ENCODE results near the gene SYNJ2. TPM values are rescaled to one million over a fixed set of nuclear protein-coding genes. Genes with fewer than 3 reads are reported as not detected.
A peak's percentile ranks its signal among the peaks of the same experiment; 100 is the strongest.
"Not testable (repeated sequence)": the region's sequence is repeated elsewhere in the genome, so short reads cannot be mapped to it uniquely, and the experiment has no call there.

SYNJ2 gene, protein sequence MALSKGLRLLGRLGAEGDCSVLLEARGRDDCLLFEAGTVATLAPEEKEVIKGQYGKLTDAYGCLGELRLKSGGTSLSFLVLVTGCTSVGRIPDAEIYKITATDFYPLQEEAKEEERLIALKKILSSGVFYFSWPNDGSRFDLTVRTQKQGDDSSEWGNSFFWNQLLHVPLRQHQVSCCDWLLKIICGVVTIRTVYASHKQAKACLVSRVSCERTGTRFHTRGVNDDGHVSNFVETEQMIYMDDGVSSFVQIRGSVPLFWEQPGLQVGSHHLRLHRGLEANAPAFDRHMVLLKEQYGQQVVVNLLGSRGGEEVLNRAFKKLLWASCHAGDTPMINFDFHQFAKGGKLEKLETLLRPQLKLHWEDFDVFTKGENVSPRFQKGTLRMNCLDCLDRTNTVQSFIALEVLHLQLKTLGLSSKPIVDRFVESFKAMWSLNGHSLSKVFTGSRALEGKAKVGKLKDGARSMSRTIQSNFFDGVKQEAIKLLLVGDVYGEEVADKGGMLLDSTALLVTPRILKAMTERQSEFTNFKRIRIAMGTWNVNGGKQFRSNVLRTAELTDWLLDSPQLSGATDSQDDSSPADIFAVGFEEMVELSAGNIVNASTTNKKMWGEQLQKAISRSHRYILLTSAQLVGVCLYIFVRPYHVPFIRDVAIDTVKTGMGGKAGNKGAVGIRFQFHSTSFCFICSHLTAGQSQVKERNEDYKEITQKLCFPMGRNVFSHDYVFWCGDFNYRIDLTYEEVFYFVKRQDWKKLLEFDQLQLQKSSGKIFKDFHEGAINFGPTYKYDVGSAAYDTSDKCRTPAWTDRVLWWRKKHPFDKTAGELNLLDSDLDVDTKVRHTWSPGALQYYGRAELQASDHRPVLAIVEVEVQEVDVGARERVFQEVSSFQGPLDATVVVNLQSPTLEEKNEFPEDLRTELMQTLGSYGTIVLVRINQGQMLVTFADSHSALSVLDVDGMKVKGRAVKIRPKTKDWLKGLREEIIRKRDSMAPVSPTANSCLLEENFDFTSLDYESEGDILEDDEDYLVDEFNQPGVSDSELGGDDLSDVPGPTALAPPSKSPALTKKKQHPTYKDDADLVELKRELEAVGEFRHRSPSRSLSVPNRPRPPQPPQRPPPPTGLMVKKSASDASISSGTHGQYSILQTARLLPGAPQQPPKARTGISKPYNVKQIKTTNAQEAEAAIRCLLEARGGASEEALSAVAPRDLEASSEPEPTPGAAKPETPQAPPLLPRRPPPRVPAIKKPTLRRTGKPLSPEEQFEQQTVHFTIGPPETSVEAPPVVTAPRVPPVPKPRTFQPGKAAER (N-terminal part only)
- 10 to 100 TPM in 4 of 10 donors, 1 to 10 TPM in 6; 8.0 to 12.8 (median 9.7) TPM for polyA plus RNA-seq (ENCODE audit: insufficient read length in 10 of 10)
- long read RNA-seq, donor 1, result 0 reads
- long read RNA-seq, donor 2, result 0 reads
- long read RNA-seq, donor 3, partial matches to known transcripts, result 0 of 1 reads
- long read RNA-seq, donor 3, other reads (novel, unspliced or antisense), result 0 of 1 reads
- long read RNA-seq, donor 4, result 0 reads
- long read RNA-seq, donor 5, partial matches to known transcripts, result 0 of 1 reads
- long read RNA-seq, donor 5, other reads (novel, unspliced or antisense), result 0 of 1 reads
- long read RNA-seq, donor 6, partial matches to known transcripts, result 0 of 1 reads
- long read RNA-seq, donor 6, other reads (novel, unspliced or antisense), result 0 of 1 reads
- long read RNA-seq, donor 7, result 0 reads
- long read RNA-seq, donor 8, result 0 reads
- long read RNA-seq, donor 9, result 0 reads

DNA sequence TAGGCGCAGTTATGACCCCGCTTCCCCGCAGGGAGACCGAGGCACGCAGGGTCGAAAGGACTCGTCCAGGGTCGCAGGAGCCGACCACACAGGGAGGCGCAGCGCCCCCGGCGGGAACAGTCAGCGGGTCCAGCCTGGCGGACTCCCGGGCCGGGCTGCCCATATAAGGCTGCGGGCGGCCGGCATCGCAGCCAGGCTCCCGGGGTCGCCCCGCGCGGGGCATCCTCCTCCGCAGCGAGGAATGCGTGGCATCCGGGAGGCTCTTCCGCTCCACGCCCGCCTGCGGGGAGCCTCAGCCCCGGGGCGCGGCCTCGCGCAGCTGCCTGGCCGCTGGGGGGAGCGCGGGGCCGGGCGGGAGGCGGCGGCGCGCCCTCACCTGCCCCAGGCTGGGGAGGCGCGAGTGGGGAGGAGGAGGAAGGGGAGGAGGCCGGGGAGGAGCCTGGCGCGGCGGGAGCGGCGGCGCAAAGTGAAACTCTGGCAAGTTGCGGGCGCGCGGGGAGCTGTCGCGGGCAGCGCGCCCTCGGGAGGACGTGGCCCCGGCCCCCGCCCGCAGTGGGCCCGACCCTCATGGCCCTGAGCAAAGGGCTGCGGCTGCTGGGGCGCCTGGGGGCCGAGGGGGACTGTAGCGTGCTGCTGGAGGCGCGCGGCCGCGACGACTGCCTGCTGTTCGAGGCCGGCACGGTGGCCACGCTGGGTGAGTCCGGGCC, at the start of gene SYNJ2:
TSS of gene SYNJ2 (plus strand) at position 469 of the 707 bp plus-strand sequence. CDS start at position 568, 99 bp downstream.
- DNase-seq, result peak; percentile 61 to 86 (median 67)

DNA sequence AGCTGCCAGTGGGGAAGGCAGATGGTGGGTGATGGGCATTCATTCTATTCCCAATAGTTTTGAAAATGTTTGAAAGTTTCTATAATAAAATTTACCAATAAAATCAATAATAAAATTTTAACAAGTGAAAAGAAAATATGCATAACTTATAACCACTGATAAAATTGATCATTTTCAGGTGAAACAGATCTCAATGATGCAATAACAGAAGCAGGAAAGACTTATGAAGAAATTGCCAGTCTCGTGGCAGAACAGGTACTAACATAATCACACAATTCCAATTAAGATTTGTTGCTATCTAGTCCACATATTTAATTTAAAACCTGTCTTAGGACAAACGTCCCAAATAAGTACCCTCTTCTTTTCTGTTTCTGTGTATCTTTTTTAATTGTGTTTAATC, 45.9 kb upstream of the SYNJ2 start:
- no peak for DNase-seq

DNA sequence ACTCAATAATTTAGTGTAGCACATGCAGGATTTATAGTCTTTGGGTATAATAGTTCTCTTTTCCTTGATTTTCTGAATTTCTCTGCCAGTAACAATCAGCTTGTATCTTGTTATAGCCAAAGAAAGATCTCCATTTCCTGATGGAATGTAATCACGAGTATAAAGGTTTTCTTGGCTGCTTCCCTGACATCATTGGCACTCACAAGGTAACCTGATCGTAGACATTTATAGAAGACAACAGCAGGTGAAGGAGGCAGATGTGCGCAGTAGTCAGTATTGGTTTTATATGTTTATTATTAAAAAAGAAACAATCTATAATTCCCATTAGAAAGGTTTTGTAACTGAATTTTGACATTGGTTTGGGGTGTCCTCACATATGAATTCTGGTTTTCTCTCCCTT, 44.3 kb upstream of the SYNJ2 start:
- no peak for DNase-seq

DNA sequence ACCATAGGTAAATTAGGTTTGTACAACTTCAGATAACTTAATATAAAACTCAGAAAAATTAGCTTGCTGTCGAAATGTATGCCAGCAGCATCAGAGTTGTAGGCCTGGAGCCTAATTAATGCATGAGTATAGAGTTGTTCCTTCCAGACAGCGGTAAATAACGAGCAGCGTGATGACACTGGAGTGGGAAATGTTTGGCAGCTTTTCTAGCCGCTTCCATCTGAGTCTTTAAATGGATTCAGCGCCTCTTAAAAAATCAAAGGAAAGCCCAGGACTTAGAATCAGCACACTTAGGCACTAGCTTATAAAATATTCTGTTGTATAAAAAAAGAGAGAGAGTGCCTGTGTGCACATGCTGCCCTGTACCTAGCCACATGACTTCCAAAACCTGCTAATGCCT, 43.7 kb upstream of the SYNJ2 start:
- no peak for DNase-seq

DNA sequence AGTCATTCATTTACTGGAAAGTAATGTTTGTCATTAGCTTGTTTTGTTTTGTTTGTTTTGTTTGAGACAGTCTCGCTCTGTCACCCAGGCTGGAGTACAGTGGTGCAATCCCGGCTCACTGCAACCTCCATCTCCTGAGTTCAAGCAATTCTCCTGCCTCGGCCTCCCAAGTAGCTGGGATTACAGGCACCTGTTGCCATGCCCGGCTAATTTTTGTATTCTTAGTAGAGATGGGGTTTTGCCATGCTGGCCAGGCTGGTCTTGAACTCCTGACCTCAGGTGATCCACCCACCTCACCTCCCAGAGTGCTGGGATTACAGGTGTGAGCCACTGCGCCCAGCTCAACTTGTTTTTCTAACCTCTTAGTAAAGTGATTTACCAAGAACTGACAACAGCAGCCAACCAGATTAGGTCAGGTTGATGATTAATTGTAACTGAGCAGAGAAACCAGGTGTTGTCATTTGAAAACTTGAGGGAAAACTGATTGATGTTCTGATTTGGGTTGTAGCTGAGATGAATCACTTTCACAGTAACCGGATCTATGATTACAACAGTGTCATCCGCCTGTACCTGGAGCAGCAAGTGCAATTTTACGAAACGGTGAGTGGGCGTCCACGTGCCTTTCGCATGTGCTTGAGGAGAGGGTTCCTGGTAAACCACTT, 41.2 kb upstream of the SYNJ2 start:
- not testable (repeated sequence) for DNase-seq

DNA sequence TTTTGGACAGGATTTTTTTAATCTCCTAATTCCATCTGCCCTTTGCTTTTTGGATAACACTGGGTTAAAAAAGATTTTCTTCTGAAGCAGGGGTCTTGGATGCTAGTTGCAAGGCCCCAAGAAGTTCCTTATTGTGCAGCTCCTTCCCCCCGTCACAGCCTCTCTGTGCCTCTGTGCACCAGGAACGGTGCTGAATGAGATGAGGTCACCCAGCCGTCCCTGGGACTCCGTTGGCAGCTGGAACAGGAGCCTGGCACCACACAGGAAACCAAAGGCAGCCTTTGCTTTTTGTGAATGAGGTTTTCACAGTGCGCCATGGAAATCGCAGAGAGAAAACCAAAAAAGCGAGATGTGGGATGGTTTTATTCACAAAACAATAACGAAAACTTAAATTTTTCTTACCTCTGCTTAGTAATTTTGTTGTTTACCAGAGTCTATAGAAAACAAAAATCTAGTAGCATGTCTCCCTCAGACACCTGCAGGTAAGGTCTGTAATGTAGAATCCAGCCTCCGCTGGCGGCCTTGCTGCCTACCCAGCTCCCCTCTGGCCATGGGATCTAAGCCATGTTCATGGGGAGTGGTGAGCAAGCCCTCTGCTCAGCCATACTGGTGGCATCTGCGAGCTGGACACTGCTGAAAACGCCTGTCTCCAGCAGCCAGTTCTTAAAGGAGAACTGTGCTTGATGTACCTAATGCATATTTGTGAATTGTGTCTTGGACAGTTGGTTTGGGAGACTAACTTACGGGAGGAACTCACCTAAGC, 40.4 kb upstream of the SYNJ2 start:
- DNase-seq, result no peak

DNA sequence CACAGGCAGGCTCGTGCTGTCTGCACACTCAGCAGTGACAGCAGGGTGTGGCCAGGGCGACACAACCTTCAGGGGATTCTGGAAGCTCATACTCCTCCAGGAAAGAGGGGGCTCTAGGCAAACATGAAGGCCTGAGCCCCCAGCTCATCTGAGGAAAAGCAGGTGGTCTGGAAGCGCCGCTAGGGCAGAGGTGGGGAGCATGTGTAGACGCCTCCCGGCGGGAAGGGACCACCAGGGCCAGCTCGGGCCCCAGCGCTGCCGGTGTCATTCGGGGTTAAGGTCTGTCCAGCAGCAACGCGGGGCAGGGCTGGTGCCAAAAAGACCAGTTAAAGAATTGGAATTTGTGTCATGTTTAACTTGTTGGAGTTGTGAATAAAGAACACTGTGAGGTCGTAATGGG, 39.3 kb upstream of the SYNJ2 start:
- DNase-seq, result no peak

DNA sequence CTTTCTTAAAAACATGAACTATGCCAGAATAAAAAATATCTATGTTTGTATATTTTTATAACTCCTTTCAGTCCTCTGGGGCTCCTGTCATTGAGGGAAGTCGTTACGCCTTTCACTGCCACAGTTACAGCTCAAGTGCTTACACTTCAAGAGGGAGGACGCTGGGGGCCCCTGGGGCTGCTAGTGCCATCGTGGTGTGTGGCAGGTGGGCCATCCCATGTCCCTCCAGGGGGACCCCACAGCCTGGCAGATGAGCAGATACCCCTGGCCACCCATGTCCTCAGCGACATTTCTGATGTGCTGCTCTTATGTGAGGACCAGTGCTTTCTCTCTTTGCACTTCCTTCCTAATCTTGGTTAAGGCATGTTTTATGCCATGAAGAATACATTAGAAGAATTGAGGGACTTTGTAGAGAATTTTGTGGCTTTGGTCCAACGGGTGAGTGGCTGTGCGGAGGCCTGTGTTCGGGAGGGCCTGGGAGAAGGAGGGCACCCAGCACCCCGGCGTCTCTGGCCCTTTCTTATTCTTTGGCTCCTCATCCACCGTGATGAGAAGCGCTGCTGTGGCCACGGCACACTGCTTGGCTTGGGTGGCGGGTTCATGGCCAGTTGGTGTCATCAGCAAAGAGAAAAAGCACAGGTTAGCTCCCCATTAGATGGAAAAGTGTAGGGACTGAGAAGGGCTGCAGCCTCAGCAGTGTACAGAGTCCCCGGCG, 38.3 kb upstream of the SYNJ2 start:
- no peak for DNase-seq

DNA sequence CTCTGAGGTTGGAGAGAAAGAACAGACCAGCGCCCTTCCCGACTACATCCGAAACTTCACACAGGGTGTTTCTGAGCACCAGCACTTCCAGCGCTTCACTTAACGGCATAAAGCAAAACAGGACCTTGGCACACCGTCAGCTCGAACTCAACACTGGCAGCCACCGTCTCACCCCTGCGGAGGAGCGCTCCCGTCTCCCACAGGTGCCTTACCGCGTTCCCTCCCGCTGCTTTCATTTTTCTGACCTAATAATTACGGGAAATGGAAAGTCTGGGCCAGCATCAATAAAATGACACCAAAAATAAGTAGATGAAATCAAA, 37.7 kb upstream of the SYNJ2 start:
- no peak for DNase-seq

DNA sequence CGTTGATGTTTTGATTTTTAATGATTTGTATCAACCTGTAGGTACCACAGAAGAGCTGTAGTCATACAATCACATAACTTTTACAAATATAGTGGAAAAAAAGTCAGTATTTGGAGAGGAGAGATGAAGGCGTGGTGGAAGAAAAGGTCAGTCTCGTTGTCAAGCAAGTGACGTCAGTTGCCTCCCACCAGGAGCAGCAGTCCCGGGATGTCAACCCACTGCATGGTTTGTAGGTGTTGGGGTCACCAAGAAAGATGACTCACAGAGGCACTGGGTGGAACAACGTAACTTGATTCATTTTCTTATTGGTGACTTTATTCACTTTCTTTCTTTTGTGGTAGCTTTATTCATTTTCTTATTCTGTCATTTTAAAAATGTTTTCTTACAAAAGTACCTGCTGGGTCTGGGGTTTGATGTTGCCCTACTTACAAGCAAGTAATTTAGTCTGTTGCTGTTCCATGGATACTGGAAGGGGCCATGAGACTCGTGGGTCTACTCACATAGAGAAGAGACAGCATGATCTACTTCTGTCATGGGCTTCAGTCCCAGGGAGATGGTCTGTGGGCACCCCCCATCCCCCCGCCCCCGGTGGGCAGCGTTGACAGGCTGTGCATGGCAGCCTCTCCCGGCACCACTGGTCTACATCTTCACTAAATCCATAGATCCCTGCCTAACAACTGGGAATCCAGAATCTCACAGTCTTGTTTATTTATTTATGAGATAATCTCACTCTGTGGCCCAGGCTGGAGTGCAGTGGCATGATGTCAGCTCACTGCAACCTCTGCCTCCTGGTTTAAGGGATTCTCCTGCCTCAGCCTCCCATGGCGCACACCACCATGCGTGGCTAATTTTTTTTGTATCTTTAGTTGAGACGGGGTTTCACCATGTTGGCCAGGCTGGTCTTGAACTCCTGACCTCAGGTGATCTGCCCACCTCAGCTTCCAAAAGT, 36.4 kb upstream of the SYNJ2 start:
- no peak for DNase-seq

DNA sequence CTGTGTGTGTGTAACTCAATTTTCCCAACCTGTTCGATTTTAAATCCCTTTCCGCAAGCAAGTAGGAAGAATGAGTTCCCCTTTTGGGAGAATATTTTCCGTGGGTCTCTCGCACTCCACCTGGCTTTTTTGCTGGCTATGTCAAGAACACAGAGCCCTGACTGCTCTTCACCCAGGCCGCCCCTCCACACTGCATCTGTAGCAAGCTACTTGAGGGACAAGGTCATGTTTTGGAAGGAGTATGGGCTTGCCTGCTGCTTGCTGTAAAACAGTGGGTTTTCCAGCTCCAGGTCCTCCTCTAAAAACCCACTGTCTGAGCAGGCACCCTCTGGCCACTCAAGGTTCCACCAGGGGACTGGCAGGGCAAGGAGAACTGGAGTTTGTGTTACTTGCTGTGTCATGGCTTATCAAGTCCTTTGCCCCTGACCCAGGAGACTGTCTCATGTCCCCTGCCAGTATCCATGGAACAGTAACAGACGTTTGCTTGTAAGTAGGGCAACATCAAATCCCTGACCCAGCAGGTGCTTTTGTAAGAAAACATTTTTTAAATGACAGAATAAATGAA, 35.5 kb upstream of the SYNJ2 start:
- DNase-seq, result no peak

DNA sequence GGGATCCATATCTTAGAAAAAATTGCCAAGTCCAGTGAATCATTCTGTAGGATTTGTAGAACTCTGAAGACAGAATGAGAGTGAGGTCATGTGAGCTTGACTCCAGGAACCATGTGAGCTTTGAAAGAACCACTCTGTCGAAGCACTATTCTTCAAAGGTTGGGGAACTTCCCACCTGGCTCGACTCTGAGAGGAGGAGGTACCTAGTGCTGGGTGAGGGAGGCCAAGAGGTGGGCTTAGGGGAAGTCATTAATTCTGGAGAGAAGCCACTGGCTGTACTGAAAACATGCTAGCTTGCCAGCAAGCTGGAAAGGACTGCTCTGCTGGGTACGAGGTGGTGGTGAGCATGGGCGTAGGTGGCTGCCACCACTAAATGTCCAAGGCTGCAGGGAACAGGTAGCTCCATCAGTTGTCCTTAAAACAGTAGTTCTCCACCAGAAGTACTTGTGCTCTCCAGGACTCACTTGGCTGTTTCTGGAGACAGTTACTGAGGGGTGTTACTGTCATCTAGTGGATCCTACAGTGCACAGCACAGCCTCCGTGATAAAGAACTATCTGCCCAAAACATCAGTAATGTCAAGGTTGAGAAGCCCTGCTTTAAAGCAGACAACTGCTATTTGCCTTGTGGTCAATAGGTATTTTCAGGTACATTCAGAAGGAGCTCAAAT, 34.7 kb upstream of the SYNJ2 start:
- peak in 2 of 3 donors; percentile 14 to 62 for DNase-seq

DNA sequence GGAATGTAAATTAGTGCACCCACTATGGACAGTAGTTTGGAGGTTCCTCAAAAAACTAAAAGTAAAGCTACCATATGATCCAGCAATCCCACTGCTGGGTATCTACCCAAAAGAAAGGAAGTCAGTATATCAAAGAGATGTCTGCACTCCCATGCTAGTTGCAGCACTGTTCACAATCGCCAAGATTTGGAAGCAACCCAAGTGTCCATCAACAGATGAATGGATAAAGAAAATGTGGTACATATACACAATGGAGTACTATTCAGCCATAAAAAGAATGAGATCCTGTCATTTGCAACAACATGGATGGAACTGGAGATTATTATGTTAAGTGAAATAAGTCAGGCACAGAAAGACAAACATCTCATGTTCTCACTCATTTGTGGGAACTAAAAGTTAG, 30.8 kb upstream of the SYNJ2 start:
- DNase-seq, result not testable (repeated sequence)

DNA sequence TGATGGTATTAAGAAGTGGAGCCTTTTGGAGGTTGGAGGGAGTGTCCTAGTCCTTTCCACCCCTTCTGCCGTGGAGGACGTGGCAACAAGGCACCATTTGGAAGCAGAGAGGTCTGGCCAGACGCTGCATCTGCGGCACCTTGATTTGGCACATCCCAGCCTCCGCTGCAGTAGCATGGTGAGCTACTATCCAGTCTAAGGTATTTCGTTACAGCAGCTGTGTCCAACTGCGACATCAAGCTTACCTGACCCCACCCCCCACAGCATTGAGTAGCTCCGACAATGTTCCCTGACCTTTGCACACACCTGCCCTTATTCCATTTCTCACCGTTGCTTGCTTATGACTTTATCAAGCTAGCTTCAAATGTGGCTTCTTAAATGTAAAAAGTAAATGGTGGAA, 29.8 kb upstream of the SYNJ2 start:
- DNase-seq, result no peak

DNA sequence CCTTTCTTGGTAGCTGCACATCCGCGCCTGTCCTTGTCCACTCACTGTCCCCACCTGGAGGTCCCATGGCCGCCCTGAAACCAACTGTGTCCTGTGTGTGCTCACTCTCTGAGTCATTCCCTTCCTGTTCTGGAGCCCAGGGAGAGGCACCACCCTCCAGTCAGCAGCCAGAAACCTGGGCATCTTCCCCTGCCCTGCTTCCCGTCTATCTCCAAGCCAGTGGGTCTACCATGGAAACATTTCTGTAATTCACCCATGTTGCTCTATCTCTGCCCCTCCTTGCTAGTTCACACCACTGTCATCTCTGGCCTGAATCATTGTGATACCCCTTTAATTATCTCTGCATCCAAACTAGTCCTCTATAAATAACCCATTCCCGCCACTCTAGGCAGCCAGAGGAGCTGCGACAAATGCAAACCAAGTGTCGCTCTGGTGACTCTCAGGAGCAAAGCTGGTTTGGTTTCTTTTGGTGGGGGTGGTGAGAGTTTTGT, 28.8 kb upstream of the SYNJ2 start:
- no peak for DNase-seq

DNA sequence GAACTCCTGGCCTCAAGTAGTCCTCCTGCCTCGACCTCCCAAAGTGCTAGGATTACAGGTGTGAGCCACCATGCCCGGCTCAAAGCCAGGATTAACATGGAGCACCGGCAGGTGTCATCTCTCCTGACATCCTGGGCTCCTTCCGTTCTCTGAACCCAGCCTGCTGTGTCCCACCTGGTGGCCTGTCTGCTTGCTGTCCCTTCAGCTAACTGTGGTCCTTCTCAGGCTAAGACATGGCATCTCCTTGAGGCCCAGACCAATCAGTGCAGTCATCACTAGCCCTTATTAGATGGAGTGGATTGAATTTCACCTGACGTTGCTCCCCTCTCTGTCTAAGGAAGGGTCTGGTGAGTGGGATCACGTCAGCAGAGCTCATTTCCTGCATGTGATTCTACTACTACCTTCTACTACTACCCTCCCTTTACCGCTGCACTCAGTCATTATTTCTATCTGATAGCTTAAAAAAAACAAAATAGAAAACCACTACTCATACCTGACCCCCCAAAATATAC, 28.0 kb upstream of the SYNJ2 start:
- no peak for DNase-seq

Data from muscle of back (tissue), 13 donors.